Naive thymus-derived CD8-positive, alpha-beta T cell (primary cell): ENCODE measurements around the gene CXCL12. TPM values are rescaled to one million over a fixed set of nuclear protein-coding genes. Genes with fewer than 3 reads are reported as not detected.
A peak's percentile ranks its signal among the peaks of the same experiment; 100 is the strongest.

Experiments
- ATAC-seq, 2 donors: fragments of 150-1000 bp; cut with Tn5 transposase in 1 of 2; sonication (Bioruptor Pico), chemical (Tn5 transposase) in 1 of 2; 1 replicate in 1 of 2; 2 replicates in 1 of 2; pipeline ENCODE4 v1.10.0; 2021; ENCODE audit warnings: mild to moderate bottlenecking in 2 of 2, moderate library complexity in 2 of 2
- POLR2A ChIA-PET: fragments of 350-600 bp; sonication (Branson Sonifier 250); formaldehyde crosslinking; loops from one replicate; lab custom pipeline; 2021; ENCODE audit warnings: antibody characterized with exemption; lab: Charles Lee
- DNase-seq, 10 donors: peaks; one replicate each; pipeline versions ENCODE4 v3.0.0 to v3.0.0-alpha.2; 2020 to 2022
- H3K27ac Mint-ChIP-seq, 10 donors: one replicate each; pipeline ENCODE4 v1.8.0; 2020 to 2022; ENCODE audit warnings: mild to moderate bottlenecking in 10 of 10, mixed read lengths in 10 of 10, moderate library complexity in 4 of 10, inconsistent platforms in 1 of 10
- H3K27me3 Mint-ChIP-seq, 5 donors: one replicate each; pipeline ENCODE4 v1.8.0; 2021 to 2022; ENCODE audit warnings: mixed read lengths in 5 of 5
- H3K36me3 Mint-ChIP-seq, 3 donors: one replicate each; pipeline ENCODE4 v1.8.0; 2020 to 2022; ENCODE audit warnings: mixed read lengths in 3 of 3, mild to moderate bottlenecking in 2 of 3, inconsistent platforms in 1 of 3
- H3K4me1 Mint-ChIP-seq, 4 donors: one replicate each; pipeline ENCODE4 v1.8.0; 2021 to 2022; ENCODE audit warnings: mixed read lengths in 4 of 4
- H3K4me3 Mint-ChIP-seq, 10 donors: one replicate each; pipeline ENCODE4 v1.8.0; 2020 to 2022; ENCODE audit warnings: mild to moderate bottlenecking in 10 of 10, mixed read lengths in 10 of 10, moderate library complexity in 6 of 10, inconsistent platforms in 1 of 10
- H3K9me3 Mint-ChIP-seq, 9 donors: one replicate each; pipeline ENCODE4 v1.8.0; 2020 to 2022; ENCODE audit warnings: mixed read lengths in 9 of 9, mild to moderate bottlenecking in 3 of 9, inconsistent platforms in 1 of 9, moderate library complexity in 1 of 9
- polyA plus RNA-seq, 3 donors: library from polyadenylated mRNA; unstranded; fragments of 300-500 nt; fragmentation: Illumina TruSeq; gene quantifications; one replicate each; pipeline ENCODE4 v1.2.3, GENCODE V29; 2021
- total RNA-seq, 8 experiments: library from RNA in 2 of 8; stranded (reverse) in 2 of 8; gene quantifications; one replicate each; pipeline ENCODE4 v1.2.3 and lab custom pipeline; 2021 to 2026

CXCL12 gene
- total and polyA plus RNA-seq, 5 experiments from 2014 or later = not detected

DNA sequence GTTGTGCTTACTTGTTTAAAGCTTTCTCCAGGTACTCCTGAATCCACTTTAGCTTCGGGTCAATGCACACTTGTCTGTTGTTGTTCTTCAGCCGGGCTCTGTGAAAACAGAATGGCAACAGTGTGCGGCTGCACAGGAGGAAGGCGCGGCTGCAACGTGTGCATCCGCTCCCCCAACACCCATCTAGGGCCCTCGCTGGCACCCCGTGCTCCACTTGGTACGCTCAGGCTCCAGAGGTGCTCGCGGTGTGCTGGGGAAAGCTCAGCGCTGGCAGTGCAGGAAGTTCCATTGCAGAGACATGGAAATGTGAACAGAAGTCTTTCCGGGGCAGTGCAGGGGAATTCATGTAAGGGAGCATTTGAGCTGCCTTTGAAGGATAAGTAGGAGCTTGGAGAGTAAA lies 6.3 kb downstream of the CXCL12 start:
- H3K4me3 Mint-ChIP-seq = no peak overlapping the region
- ATAC-seq (no peak), DNase-seq (no peak)
- H3K36me3 Mint-ChIP-seq = no peaks in the 10 kb centered on the region
- no peaks in the 10 kb centered on the region for H3K4me1 Mint-ChIP-seq
- H3K27ac Mint-ChIP-seq = no peak overlapping the region
- H3K9me3 Mint-ChIP-seq = no peaks in the 10 kb centered on the region
- POLR2A ChIA-PET = no interaction called here
- peaks cover 5 to 21% (median 9%) of the 10 kb centered on the region in 5 donors for H3K27me3 Mint-ChIP-seq

DNA sequence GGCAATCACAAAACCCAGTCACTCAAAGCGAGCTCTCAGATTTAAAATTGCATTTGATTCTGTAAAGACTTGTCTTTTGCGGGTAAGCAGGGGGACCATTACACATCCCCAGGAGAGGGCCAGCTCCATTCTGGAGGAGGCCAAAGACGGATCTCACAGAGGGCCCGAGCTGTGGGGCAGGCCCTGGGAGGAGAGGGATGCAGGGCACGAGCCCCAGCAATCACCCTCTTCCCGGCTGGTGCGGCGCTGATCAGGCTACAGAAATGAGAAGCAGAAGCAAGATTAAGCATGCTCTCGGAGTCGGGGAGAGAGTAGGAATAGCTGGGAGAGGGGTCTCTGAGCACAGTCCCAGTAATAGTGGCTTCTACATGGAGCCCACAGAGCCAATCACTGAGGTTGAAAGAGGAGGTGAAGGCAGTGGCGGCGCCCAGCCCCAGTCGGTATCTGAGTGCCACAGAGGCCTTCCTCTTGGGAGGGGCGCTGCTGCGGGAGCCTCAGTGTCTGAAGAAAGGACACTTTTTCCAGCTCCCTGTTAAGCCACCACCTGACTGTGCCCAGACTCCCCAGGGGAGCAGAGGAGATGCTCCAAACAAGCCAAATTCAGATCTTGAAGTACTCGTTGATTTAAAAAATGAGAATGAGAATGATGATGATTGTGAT lies 7.1 kb downstream of the CXCL12 start:
- POLR2A ChIA-PET = no interaction called here

DNA sequence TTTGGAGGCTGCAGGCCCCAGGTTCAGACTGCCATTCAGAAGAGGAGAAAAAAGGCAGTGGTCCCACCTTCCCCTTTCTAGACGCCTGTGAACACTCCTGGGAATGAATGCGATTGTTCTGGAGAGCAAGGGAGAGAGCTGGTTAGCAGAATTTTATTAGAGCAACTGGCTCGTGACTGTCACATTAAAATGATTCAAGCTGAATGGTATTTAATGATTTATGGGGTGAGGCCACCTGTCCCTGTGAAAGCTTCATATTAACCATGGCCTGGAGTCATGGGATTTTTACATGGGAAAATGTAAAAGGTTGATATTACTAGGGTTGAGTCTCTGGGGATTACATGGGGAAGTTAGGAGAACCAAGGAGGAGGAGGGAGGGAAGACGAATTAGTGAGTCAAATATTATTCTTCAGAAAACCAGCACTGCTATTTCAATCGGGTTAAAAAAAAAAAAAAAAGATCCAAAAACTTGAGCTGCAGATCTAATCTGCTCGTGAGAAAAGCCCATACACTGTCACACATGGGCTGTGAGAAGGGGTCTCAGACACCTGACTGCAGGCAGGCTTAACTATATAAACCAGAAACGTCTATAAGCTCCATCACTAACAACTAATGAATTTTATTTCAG lies 8.3 kb downstream of the CXCL12 start:
- Mint-ChIP-seq H3K27ac (no peak overlapping the region), H3K27me3 (peaks cover 0 to 10% (median 4%) of the 10 kb centered on the region in 5 donors), H3K4me1 (peaks cover 0 to 2% (median 0%) of the 10 kb centered on the region in 4 donors), H3K36me3 (no peaks in the 10 kb centered on the region), H3K4me3 (no peak overlapping the region), H3K9me3 (no peaks in the 10 kb centered on the region)
- no peak for DNase-seq
- no peak for ATAC-seq
- POLR2A ChIA-PET = no interaction called here

More for the DNA sequence above, 7.1 kb downstream of the CXCL12 start:
- Mint-ChIP-seq H3K9me3 (no peaks in the 10 kb centered on the region), H3K4me3 (no peak overlapping the region), H3K36me3 (no peaks in the 10 kb centered on the region), H3K27me3 (peaks cover 0 to 13% (median 4%) of the 10 kb centered on the region in 5 donors), H3K27ac (no peak overlapping the region), H3K4me1 (no peaks in the 10 kb centered on the region)
- ATAC-seq = no peak
- DNase-seq = no peak

DNA sequence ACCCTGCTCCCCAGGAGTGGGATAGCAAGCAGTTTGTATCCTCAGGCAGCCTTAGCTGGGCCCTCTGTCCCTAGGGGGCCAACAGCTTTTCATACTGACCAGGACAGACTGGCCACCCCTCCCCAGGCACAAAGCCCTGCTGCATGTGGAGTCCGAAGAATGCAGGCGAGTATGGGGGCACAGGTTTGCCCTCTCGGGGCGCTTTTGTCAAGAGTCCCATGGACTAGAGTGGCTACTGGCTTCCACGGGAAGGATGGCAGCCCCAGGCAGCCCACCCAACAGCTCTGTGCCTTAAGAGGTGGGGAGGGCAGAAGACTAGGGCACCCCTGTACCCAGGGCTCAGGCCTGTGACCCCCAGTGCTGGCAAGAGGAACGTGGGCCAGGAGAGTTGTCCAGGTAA lies 10.7 kb downstream of the CXCL12 start:
- POLR2A ChIA-PET = no interaction called here
- H3K27me3 Mint-ChIP-seq = peaks cover 2 to 14% (median 11%) of the 10 kb centered on the region in 5 donors

DNA sequence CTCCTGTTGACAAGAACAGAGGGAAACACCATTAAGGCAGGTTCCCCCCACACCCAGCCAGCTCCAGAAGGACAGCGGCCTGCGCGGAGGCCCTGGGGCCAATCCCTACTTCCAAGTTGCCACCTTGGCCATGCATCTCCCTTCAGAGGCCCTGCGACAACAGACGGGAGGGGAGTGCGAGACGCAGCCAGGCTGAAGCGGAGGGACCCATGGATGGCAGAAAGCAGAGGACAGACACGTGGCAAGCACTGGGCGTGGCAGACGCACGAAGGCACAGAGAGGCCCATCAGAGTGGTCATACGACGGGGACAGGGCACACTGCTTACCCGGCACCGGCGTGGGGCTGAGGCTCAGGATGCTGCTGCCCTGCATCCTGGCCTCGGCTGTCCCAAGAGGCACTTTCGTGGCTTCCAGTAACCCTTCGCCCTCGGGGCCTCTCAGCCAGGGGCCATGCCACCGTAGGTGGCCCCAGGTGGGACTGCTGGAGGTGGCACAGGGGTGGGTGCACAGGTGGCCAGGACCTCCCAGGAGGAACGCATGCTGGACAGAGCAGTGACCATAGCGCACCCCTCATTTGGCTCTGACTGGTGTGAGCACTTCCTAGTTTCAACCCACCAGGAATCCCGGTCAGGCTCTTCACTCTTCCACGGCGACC lies 11.4 kb downstream of the CXCL12 start:
- ATAC-seq = no peak
- Mint-ChIP-seq H3K4me1 (peaks cover 0 to 2% (median 0%) of the 10 kb centered on the region in 4 donors), H3K9me3 (no peaks in the 10 kb centered on the region), H3K27me3 (peaks cover 2 to 14% (median 11%) of the 10 kb centered on the region in 5 donors), H3K27ac (no peak overlapping the region), H3K36me3 (no peaks in the 10 kb centered on the region), H3K4me3 (no peak overlapping the region)
- DNase-seq = no peak
- POLR2A ChIA-PET = no interaction called here

More for the DNA sequence above, 10.7 kb downstream of the CXCL12 start:
- no peak overlapping the region for H3K27ac Mint-ChIP-seq
- no peaks in the 10 kb centered on the region for H3K9me3 Mint-ChIP-seq
- ATAC-seq (no peak), DNase-seq (no peak)
- peaks cover 0 to 2% (median 0%) of the 10 kb centered on the region in 4 donors for H3K4me1 Mint-ChIP-seq
- H3K4me3 Mint-ChIP-seq = no peak overlapping the region
- H3K36me3 Mint-ChIP-seq = no peaks in the 10 kb centered on the region

DNA sequence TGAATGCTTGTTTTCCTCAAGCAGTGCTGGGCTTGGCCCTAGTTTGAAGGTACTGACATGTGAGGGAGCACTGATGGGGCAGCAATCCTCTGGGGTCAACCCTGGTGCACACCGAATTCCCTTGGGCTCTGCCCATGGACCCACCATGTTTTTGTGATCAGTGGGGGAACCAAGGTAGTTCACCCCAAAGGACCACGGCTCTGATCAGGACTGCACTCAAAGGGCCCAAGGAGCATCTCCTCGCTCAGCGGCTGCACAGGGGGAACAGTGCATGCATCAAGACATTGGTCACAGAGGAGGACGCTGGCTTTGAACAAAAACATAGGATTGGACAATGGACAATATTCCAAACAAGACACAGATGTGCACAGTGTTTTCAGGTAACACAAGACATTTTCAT lies 12.7 kb downstream of the CXCL12 start:
- no peak overlapping the region for H3K27ac Mint-ChIP-seq
- H3K4me3 Mint-ChIP-seq = no peak overlapping the region
- no peak for DNase-seq

DNA sequence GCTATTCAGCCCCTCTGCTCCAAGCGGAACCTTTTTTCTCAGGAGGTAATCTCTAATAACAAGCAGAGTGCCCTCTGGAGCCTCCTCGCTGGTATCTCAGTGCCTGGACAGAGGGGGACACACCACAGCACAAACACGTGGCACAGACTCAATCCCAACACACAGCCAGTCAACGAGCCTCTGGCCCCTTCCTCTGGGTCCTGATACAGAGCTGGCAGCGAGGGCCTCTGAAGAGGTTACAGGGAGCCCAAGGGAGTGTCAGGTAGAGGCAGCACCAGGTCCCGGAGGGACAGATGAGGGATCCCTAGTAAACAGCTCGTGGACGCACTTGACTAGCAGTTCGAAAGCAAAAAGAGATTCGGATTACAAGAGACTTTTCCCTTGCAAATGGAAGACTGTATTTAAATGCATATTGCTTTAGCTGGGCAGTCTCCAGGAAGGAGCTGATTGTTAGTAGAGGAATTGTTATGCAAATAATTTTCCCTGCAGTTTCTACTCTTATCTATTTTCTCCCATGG lies 14.1 kb downstream of the CXCL12 start:
- Mint-ChIP-seq H3K27me3 (peaks cover 2 to 14% (median 11%) of the 10 kb centered on the region in 5 donors), H3K36me3 (no peaks in the 10 kb centered on the region), H3K27ac (no peak overlapping the region), H3K4me3 (no peak overlapping the region), H3K4me1 (peaks cover 0 to 2% (median 0%) of the 10 kb centered on the region in 4 donors), H3K9me3 (no peaks in the 10 kb centered on the region)
- ATAC-seq (no peak), DNase-seq (no peak)
- POLR2A ChIA-PET = no interaction called here

More for the DNA sequence above, 12.7 kb downstream of the CXCL12 start:
- POLR2A ChIA-PET = no interaction called here
- Mint-ChIP-seq H3K4me1 (peaks cover 0 to 2% (median 0%) of the 10 kb centered on the region in 4 donors), H3K36me3 (no peaks in the 10 kb centered on the region), H3K9me3 (no peaks in the 10 kb centered on the region), H3K27me3 (peaks cover 2 to 14% (median 11%) of the 10 kb centered on the region in 5 donors)
- no peak for ATAC-seq

DNA sequence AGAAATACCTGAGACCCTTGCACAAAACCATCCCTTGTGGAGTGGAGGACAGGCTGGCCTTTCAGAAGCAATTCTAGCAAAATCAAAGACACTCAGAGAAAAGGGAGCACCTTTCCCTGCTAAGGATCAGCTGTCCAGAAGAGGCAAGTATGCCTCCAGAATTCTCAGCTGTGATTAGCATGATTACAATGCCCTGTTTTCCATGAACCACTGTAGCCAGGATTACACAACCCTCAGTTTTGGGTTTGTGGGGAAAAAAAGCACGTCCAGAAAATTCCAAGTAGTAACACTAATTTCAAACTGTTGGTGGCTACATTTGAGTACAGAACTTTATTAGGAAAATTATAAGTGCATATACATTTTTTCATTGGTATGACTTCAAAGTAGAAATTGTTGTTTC lies 15.0 kb downstream of the CXCL12 start:
- Mint-ChIP-seq H3K27ac (no peak overlapping the region), H3K27me3 (peaks cover 2 to 14% (median 10%) of the 10 kb centered on the region in 5 donors), H3K9me3 (no peaks in the 10 kb centered on the region), H3K4me1 (peaks cover 0 to 2% (median 0%) of the 10 kb centered on the region in 4 donors), H3K36me3 (no peaks in the 10 kb centered on the region), H3K4me3 (no peak overlapping the region)
- POLR2A ChIA-PET = no interaction called here
- ATAC-seq = no peak
- no peak for DNase-seq

DNA sequence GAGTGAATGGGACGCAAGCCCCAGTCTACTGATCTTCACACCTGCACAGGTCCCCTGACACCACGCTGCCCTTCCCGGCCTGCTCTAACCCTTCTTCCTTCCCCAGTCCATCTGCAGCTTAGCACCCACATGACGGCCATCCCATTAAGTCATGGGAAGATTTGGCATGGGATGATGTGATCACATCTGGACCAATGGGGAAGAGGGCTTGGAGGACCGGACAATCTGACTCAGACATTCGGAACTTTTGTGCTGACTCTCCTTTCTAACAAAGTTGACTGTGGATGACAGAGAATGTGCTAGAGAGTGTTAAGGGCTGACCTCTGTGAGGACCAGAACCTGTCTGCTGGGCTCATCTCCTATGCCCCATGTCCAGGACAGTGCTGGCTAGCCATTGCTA lies 15.6 kb downstream of the CXCL12 start:
- DNase-seq = peak in 1 of 10 donors; percentile 30
- ATAC-seq = no peak
- POLR2A ChIA-PET = no interaction called here
- H3K27ac Mint-ChIP-seq = peak overlapping the region in 1 of 10 donors; percentile 29
- H3K36me3 Mint-ChIP-seq = no peaks in the 10 kb centered on the region
- no peak overlapping the region for H3K4me3 Mint-ChIP-seq
- H3K27me3 Mint-ChIP-seq = peaks cover 2 to 18% (median 8%) of the 10 kb centered on the region in 5 donors
- no peaks in the 10 kb centered on the region for H3K9me3 Mint-ChIP-seq
- peaks cover 0 to 2% (median 0%) of the 10 kb centered on the region in 4 donors for H3K4me1 Mint-ChIP-seq

DNA sequence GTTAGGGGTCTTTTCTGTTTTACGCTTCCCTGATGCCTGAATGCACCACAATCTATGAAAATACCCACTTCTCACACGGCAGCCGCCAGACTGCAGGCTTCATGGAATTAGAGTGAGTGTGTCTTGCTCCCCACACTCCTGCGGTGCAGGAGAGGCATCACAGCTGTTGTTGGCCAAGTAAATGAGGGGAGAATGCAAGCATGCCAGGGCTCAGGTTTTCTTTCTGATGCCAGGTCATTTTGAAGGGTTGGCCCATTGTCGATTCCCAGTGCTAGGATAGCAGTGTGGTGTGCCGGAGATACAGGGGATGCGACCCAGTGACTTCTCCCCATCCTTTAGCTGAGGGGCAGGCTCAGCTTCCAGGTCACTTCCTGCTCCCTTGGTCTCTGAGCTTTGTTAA lies 16.3 kb downstream of the CXCL12 start:
- no peaks in the 10 kb centered on the region for H3K36me3 Mint-ChIP-seq
- no peak overlapping the region for H3K27ac Mint-ChIP-seq
- POLR2A ChIA-PET = no interaction called here
- ATAC-seq (no peak), DNase-seq (no peak)
- peaks cover 0 to 2% (median 0%) of the 10 kb centered on the region in 4 donors for H3K4me1 Mint-ChIP-seq
- H3K4me3 Mint-ChIP-seq = no peak overlapping the region
- no peaks in the 10 kb centered on the region for H3K9me3 Mint-ChIP-seq
- H3K27me3 Mint-ChIP-seq = peaks cover 2 to 23% (median 8%) of the 10 kb centered on the region in 5 donors

DNA sequence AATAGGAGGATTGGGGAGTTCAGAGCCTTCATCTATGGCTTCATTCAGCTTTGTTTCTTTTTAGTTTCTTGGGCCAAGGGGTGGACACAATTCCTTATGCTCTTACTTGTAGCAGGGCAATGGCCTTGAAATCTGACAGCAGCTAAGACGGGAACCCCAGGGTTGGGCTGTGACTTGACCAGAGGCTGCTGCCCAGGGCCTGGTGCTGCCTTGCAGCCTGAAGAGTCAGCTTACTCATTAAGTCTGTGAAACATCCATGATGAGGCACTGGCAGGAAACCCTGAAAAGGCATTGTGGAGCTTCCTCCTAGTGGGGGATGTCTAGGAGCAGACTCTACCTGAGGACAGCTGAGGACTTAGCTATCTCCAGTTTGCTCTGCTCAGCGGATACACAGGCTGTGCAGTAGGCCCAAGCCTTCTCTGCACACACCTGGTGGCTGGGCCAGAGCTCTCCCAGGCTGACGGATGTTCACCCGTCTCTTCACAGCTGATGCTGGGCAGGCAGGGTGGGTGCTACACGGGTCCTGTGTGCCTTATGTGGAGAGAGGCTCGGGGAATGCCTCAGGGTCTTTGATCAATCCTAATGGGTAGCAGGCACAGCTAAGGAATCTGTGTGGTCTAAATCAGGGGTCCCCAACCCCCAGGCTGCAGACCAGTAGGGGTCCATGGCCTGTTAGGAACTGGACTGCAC lies 17.8 kb downstream of the CXCL12 start:
- Mint-ChIP-seq H3K27ac (no peak overlapping the region), H3K36me3 (no peaks in the 10 kb centered on the region), H3K27me3 (peaks cover 2 to 30% (median 4%) of the 10 kb centered on the region in 5 donors), H3K9me3 (no peaks in the 10 kb centered on the region), H3K4me1 (peaks cover 0 to 2% (median 0%) of the 10 kb centered on the region in 4 donors), H3K4me3 (no peak overlapping the region)
- DNase-seq (no peak), ATAC-seq (no peak)
- POLR2A ChIA-PET = no interaction called here

DNA sequence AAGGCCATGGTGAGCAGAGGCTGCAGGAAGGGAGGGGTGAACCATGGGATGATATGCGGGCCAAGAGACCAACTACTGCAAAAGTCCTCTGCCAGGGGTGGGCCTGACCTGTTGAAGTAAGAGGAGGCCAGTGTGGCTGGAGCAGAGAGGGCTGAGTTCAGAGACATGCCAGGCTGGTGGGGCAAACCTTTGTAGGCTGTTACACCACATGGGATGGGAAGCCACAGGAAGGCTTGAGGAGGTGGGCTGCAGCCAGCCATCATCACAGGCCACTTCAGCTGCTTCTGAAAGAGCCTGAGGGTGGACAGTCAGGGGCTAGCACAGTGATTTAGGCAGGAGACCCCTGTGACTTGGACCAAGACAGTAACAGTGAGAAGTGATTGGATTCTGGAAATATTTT lies 20.3 kb downstream of the CXCL12 start:
- Mint-ChIP-seq H3K27me3 (peaks cover 0 to 36% (median 4%) of the 10 kb centered on the region in 5 donors), H3K4me1 (no peaks in the 10 kb centered on the region), H3K36me3 (no peaks in the 10 kb centered on the region), H3K27ac (peak overlapping the region in 1 of 10 donors; percentile 27), H3K9me3 (no peaks in the 10 kb centered on the region), H3K4me3 (no peak overlapping the region)
- POLR2A ChIA-PET = no interaction called here
- DNase-seq (no peak), ATAC-seq (no peak)
